ENCODE results near the gene SPEF2. TPM values are rescaled to one million over a fixed set of nuclear protein-coding genes. Genes with fewer than 3 reads are reported as not detected.

The SPEF2 gene
- total RNA-seq, 4 donors from 2014 or later, result 1.7 to 10.0 (median 2.2) TPM

DNA sequence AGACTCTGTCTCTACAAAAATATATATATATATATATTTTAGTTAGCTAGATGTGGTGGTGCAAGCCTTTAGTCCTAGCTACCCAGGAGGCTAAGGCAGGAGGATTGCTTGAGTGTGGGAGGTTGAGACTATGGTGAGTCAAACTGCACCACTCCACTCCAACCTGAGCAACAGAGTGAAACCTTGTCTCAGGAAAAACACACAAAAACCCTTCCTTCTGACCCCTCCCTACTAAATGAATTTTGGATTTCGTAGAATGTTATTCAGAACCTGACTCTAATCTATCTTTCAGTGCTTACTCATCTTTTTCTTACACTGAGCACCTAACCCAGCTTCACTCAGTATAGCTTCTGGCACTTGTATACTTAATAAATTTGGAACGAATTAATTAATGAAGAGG lies 203.8 kb downstream of the SPEF2 start:
- WGBS, result 77% methylated on average over 2 of the region's 2 CpGs
- no peak overlapping the region for H3K27ac ChIP-seq

GRCh38 chr5:35822511-35822910 lies 204.8 kb downstream of the SPEF2 start:
- Histone ChIP-seq H3K9me3 (no peaks in the 10 kb centered on the region), H3K4me3 (no peak overlapping the region), H3K27ac (no peak overlapping the region), H3K27me3 (no peaks in the 10 kb centered on the region), H3K36me3 (no peaks in the 10 kb centered on the region), H3K4me1 (no peaks in the 10 kb centered on the region)
- 89% methylated on average over 8 of the region's 8 CpGs for WGBS
- TF ChIP-seq EP300 (IDR thresholded peaks at IDR 0.05), result no peak
- TF ChIP-seq POLR2A (IDR thresholded peaks at IDR 0.05), result no peak
- TF ChIP-seq CTCF (IDR thresholded peaks at IDR 0.05), result no peak
- no peak for TF ChIP-seq POLR2AphosphoS5 (IDR thresholded peaks at IDR 0.05)
- no peak for DNase-seq (ENCODE audit: low spot score in 2 of 2)

More for the DNA sequence above, 203.8 kb downstream of the SPEF2 start:
- no peak for DNase-seq (ENCODE audit: low spot score in 2 of 2)
- H3K4me3 ChIP-seq, result no peak overlapping the region
- H3K27me3 ChIP-seq, result no peaks in the 10 kb centered on the region
- H3K4me1 ChIP-seq, result no peaks in the 10 kb centered on the region
- TF ChIP-seq POLR2AphosphoS5 (IDR thresholded peaks at IDR 0.05) (no peak), CTCF (IDR thresholded peaks at IDR 0.05) (no peak), EP300 (IDR thresholded peaks at IDR 0.05) (no peak), POLR2A (IDR thresholded peaks at IDR 0.05) (no peak)
- H3K36me3 ChIP-seq, result no peaks in the 10 kb centered on the region
- H3K9me3 ChIP-seq, result no peaks in the 10 kb centered on the region

DNA sequence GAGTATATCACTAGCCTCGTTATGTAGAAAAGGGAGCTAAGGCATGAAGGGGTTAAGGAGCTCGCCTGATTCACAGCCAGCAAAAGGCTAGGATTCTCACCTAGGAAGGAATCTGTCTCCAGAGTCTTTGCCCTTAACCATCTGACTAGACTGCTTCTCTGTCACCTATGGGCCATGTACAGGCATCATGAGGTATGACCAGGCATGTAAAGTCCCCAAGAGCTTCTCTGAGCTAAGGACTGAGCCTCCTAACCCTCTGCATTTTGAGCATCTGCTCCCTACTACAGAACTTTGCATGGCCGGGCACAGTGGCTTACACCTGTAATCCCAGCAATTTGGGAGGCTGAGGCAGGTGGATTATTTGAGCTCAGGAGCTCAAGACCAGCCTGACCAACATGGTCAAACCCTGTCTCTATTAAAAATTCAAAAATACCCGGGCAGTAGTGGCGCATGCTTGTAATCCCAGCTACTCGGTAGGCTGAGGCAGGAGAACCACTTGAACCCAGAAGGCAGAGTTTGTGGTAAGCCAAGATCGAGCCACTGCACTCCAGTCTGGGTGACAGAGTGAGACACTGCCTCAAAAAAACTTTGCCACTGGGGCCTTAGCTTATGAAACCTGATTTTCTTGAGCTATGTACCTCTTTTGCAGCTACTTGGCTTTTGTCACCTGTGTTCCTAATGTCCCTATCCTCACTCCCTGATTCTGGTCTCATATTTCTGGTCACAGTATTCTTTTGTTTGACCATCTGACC lies 205.9 kb downstream of the SPEF2 start:
- TF ChIP-seq POLR2AphosphoS5 (IDR thresholded peaks at IDR 0.05) (no peak), POLR2A (IDR thresholded peaks at IDR 0.05) (no peak), CTCF (IDR thresholded peaks at IDR 0.05) (no peak), EP300 (IDR thresholded peaks at IDR 0.05) (no peak)
- H3K4me1 ChIP-seq, result no peaks in the 10 kb centered on the region
- no peak overlapping the region for H3K4me3 ChIP-seq
- H3K27me3 ChIP-seq, result no peaks in the 10 kb centered on the region
- DNase-seq (ENCODE audit: low spot score in 2 of 2), result no peak
- H3K9me3 ChIP-seq, result no peaks in the 10 kb centered on the region
- H3K27ac ChIP-seq, result no peak overlapping the region
- WGBS, result 74% methylated on average over 7 of the region's 7 CpGs
- H3K36me3 ChIP-seq, result no peaks in the 10 kb centered on the region

- WGBS, result 84% methylated on average over 3 of the region's 3 CpGs
- Histone ChIP-seq H3K27me3 (no peaks in the 10 kb centered on the region), H3K9me3 (no peaks in the 10 kb centered on the region), H3K4me1 (no peaks in the 10 kb centered on the region), H3K36me3 (no peaks in the 10 kb centered on the region), H3K27ac (no peak overlapping the region), H3K4me3 (no peak overlapping the region)
- TF ChIP-seq POLR2A (IDR thresholded peaks at IDR 0.05) (no peak), CTCF (IDR thresholded peaks at IDR 0.05) (no peak), EP300 (IDR thresholded peaks at IDR 0.05) (no peak), POLR2AphosphoS5 (IDR thresholded peaks at IDR 0.05) (no peak)
- DNase-seq (ENCODE audit: low spot score in 2 of 2), result no peak
These were observed 208.4 kb downstream of the SPEF2 start for GRCh38 chr5:35826056-35826455.

DNA sequence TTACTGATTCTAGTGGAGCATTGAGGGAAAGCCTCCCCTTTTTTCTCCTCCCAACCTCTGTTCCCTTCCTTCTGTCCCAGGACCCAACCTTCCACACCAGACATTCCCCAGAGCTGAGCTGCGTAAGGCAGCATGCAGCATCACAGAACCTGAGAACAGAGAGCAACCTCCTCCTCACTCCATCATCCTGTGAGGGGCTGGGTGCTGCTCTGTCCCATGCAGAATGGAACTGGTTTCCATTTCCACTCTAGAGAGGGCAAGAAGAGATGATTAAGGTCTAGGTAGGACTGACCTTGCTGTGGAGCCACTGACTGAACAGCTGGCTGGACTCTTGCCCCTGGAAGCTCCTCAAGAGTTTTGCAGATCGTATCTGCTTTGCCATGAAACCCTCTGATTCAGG lies 208.9 kb downstream of the SPEF2 start:
- Histone ChIP-seq H3K36me3 (no peaks in the 10 kb centered on the region), H3K4me1 (no peaks in the 10 kb centered on the region), H3K4me3 (no peak overlapping the region), H3K9me3 (no peaks in the 10 kb centered on the region), H3K27me3 (no peaks in the 10 kb centered on the region), H3K27ac (no peak overlapping the region)
- no peak for TF ChIP-seq POLR2A (IDR thresholded peaks at IDR 0.05)
- TF ChIP-seq CTCF (IDR thresholded peaks at IDR 0.05), result no peak
- TF ChIP-seq POLR2AphosphoS5 (IDR thresholded peaks at IDR 0.05), result no peak
- TF ChIP-seq EP300 (IDR thresholded peaks at IDR 0.05), result no peak
- DNase-seq (ENCODE audit: low spot score in 2 of 2), result no peak
- WGBS, result 82% methylated on average over 2 of the region's 2 CpGs

All from suprapubic skin (tissue), 4 donors.